Bronchial epithelial cell (primary cell): ENCODE data around the gene CHST11. TPM values are rescaled to one million over a fixed set of nuclear protein-coding genes. Genes with fewer than 3 reads are reported as not detected.

Experiments used
- DNase-seq: peaks from one replicate; pipeline ENCODE4 v3.0.0-alpha.2; 2010; ENCODE audit warnings: low read depth
- FAIRE-seq: peaks from 2 replicates; lab custom pipeline; 2011; peaks lifted over from hg19 to GRCh38; lab: Jason Lieb, UNC
- H3K27me3 ChIP-seq: 2 replicates; pipeline ENCODE4 v1.5.1; 2011; ENCODE audit warnings: low read length; ENCODE audit not compliant: control insufficient read depth, insufficient read depth
- H3K36me3 ChIP-seq: 2 replicates; pipeline ENCODE4 v1.5.1; 2011; ENCODE audit warnings: low read length; ENCODE audit not compliant: control insufficient read depth, insufficient read depth
- H3K4me3 ChIP-seq: 2 replicates; pipeline ENCODE4 v1.5.1; 2011; ENCODE audit warnings: mild to moderate bottlenecking, low read depth, low read length, control low read depth
- CTCF ChIP-seq: IDR thresholded peaks from 2 replicates; pipeline ENCODE4 v1.5.1; 2011; ENCODE audit warnings: mild to moderate bottlenecking, moderate library complexity, low read length, control low read depth, inconsistent platforms; ENCODE audit not compliant: insufficient read depth, severe bottlenecking
- total RNA-seq: library from RNA; depleted of rRNA; stranded (reverse); fragments of >200 nt; gene quantifications from 2 replicates; pipeline ENCODE4 v1.2.1, GENCODE V29; 2014

Gene CHST11
- total RNA-seq, 1 donor from 2014 or later = 7.9 TPM

DNA sequence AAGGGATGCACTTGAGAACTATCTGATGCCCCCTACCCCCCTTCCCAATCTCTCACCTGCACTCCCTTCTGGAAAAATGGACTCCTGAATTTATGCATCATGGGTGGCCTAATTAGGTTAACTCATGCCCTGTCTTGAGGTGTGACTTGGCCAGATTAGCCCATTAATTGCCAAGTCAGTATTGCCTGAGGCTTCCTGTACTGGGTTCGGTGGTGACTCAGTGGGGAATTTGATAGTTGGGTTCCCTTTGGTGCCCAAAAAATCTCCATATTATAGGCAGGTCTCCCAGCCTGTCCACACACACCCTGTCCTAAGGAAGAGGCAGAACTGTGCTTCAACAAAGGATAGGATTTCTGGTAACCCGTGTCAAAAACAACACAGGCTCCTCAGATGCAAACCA, 146.1 kb downstream of the CHST11 start:
- no peak for FAIRE-seq
- Histone ChIP-seq H3K27me3 (no peaks in the 10 kb centered on the region), H3K36me3 (no peaks in the 10 kb centered on the region), H3K4me3 (no peak overlapping the region)
- TF ChIP-seq CTCF = no peak
- DNase-seq = peak; percentile 95

DNA sequence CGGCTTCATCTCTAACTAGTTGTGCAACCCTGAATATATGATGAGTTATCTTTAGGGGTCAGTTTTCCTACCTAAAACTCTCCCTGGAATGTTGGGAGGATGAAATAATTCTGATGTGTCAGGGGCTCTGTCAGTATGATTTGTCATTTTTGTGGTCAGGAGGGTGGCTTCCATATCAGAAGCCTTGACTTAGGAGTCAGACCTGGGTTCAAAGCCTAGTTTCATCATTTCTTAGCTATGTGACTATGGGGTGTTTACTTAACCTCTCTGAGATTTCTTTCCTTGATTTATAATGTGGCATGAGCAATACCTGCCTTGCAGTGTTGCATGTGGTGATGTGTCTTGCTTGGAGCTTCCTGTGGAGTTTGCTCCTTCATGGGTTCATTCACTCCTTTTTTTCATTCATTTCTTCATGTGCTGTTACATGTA, 146.8 kb downstream of the CHST11 start:
- DNase-seq (peak; percentile 91), FAIRE-seq (no peak)
- TF ChIP-seq CTCF = no peak
- H3K27me3 ChIP-seq = no peaks in the 10 kb centered on the region
- H3K4me3 ChIP-seq = no peak overlapping the region
- H3K36me3 ChIP-seq = no peaks in the 10 kb centered on the region

GRCh38 chr12:104604070-104604994, 147.6 kb downstream of the CHST11 start:
- no peak for TF ChIP-seq CTCF
- Histone ChIP-seq H3K36me3 (no peaks in the 10 kb centered on the region), H3K4me3 (no peak overlapping the region), H3K27me3 (no peaks in the 10 kb centered on the region)
- FAIRE-seq (no peak), DNase-seq (peak; percentile 96)

DNA sequence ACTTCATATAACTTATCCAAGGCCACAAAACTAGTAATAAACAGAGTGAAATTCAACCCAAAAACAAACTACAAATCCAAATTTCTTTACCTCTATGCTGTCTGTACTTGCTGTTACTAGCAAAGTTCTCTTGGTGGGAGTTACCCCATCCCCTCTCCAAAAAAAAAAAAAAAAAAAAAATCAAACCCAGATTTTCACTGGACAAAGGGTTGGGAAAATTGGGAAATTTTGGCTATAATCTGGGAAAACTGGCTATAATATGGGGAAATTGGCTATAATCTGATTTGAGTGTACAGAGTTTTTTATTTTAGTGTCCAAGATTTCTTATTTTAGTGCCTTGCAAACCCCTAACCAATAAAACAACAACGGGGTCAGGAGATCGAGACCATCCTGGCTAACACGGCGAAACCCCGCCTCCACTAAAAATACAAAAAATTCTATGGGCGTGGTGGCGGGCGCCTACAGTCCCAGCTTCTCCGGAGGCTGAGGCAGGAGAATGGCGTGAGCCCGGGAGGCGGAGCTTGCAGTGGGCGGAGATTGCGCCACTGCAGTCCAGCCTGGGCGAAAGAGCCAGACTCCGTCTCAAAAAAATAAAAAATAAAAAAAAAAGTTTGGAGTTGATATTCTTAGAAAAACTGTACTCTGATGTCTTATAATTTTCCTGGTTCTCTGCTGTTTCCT, 148.4 kb downstream of the CHST11 start:
- no peak for TF ChIP-seq CTCF
- FAIRE-seq (no peak), DNase-seq (no peak)
- Histone ChIP-seq H3K4me3 (no peak overlapping the region), H3K27me3 (no peaks in the 10 kb centered on the region), H3K36me3 (no peaks in the 10 kb centered on the region)

GRCh38 chr12:104605685-104606084, 148.9 kb downstream of the CHST11 start:
- H3K27me3 ChIP-seq = no peaks in the 10 kb centered on the region
- TF ChIP-seq CTCF = no peak
- DNase-seq (no peak), FAIRE-seq (no peak)
- H3K4me3 ChIP-seq = no peak overlapping the region
- H3K36me3 ChIP-seq = no peaks in the 10 kb centered on the region
